ENCODE data around the gene PLCB4. TPM values are rescaled to one million over a fixed set of nuclear protein-coding genes. Genes with fewer than 3 reads are reported as not detected.

Gene PLCB4
- total RNA-seq, 2 experiments from 2014 or later: not detected

- Histone ChIP-seq H2AFZ (ENCODE audit: low read length) (no peak overlapping the region), H3K4me1 (ENCODE audit: insufficient read depth, low read length, poor library complexity, severe bottlenecking) (no peaks in the 10 kb centered on the region), H3K9me3 (ENCODE audit: low read length) (no peaks in the 10 kb centered on the region), H3K79me2 (ENCODE audit: insufficient read depth, low read depth, low read length) (no peaks in the 10 kb centered on the region), H3K4me2 (ENCODE audit: low read length) (no peak overlapping the region), H3K36me3 (ENCODE audit: insufficient read depth, low read length) (no peaks in the 10 kb centered on the region), H3K9me2 (ENCODE audit: insufficient read depth, low read length) (no peaks in the 10 kb centered on the region), H3K4me3 (ENCODE audit: low read depth, low read length, poor library complexity, severe bottlenecking) (no peak overlapping the region), H4K20me1 (ENCODE audit: insufficient read depth, low read length) (no peaks in the 10 kb centered on the region), H3K27ac (ENCODE audit: low read depth, low read length, poor library complexity, severe bottlenecking) (no peak overlapping the region)
- DNase-seq (ENCODE audit: low spot score): no peak
- no TSS peak for BruUV-seq (replicated peaks)
- no peak for TF ChIP-seq CTCF (conservative IDR thresholded peaks at IDR 0.05; ENCODE audit: low read length)
- CTCF ChIA-PET (ENCODE audit: unreplicated experiment): interaction anchor here (0.6 kb wide), 1 partner anchor 44 kb away, joined by 3 read pairs; no protein-coding TSS in a partner anchor
- intact Hi-C loops (cut with micrococcal nuclease; ENCODE audit: unreplicated experiment): no loop called here
- POLR2A ChIA-PET: interaction anchor here (0.7 to 0.9 kb wide), 2 partner anchors 34 to 85 kb away, joined by 3 read pairs; no protein-coding TSS in a partner anchor
These were observed 237.6 kb downstream of the PLCB4 start for GRCh38 chr20:9306521-9306920.

GRCh38 chr20:9308056-9308455 is 239.2 kb downstream of the PLCB4 start:
- BruUV-seq (replicated peaks): no TSS peak

GRCh38 chr20:9311132-9311531 is 242.2 kb downstream of the PLCB4 start:
- no peaks in the 10 kb centered on the region for H3K36me3 ChIP-seq (ENCODE audit: insufficient read depth, low read length)
- no peak for DNase-seq (ENCODE audit: low spot score)
- H3K9me2 ChIP-seq (ENCODE audit: insufficient read depth, low read length): no peaks in the 10 kb centered on the region
- no peak overlapping the region for H3K4me2 ChIP-seq (ENCODE audit: low read length)
- no TSS peak for BruUV-seq (replicated peaks)
- no peaks in the 10 kb centered on the region for H3K4me1 ChIP-seq (ENCODE audit: insufficient read depth, low read length, poor library complexity, severe bottlenecking)
- intact Hi-C loops (cut with micrococcal nuclease; ENCODE audit: unreplicated experiment): no loop called here
- CTCF ChIA-PET (ENCODE audit: unreplicated experiment): no interaction called here
- no peaks in the 10 kb centered on the region for H3K79me2 ChIP-seq (ENCODE audit: insufficient read depth, low read depth, low read length)
- H3K27ac ChIP-seq (ENCODE audit: low read depth, low read length, poor library complexity, severe bottlenecking): no peak overlapping the region
- POLR2A ChIA-PET: no interaction called here
- H3K4me3 ChIP-seq (ENCODE audit: low read depth, low read length, poor library complexity, severe bottlenecking): no peak overlapping the region
- H3K9me3 ChIP-seq (ENCODE audit: low read length): no peaks in the 10 kb centered on the region
- TF ChIP-seq EZH2phosphoT487 (IDR thresholded peaks at IDR 0.05; ENCODE audit: borderline replicate concordance, low read depth, low read length): no peak
- H4K20me1 ChIP-seq (ENCODE audit: insufficient read depth, low read length): no peaks in the 10 kb centered on the region
- no peak overlapping the region for H2AFZ ChIP-seq (ENCODE audit: low read length)

More at GRCh38 chr20:9308056-9308455, 239.2 kb downstream of the PLCB4 start:
- Histone ChIP-seq H3K4me3 (ENCODE audit: low read depth, low read length, poor library complexity, severe bottlenecking) (no peak overlapping the region), H3K4me2 (ENCODE audit: low read length) (no peak overlapping the region), H3K79me2 (ENCODE audit: insufficient read depth, low read depth, low read length) (no peaks in the 10 kb centered on the region), H3K36me3 (ENCODE audit: insufficient read depth, low read length) (no peaks in the 10 kb centered on the region), H3K4me1 (ENCODE audit: insufficient read depth, low read length, poor library complexity, severe bottlenecking) (no peaks in the 10 kb centered on the region), H3K9me3 (ENCODE audit: low read length) (no peaks in the 10 kb centered on the region), H3K27ac (ENCODE audit: low read depth, low read length, poor library complexity, severe bottlenecking) (no peak overlapping the region), H3K9me2 (ENCODE audit: insufficient read depth, low read length) (no peaks in the 10 kb centered on the region), H4K20me1 (ENCODE audit: insufficient read depth, low read length) (no peaks in the 10 kb centered on the region), H2AFZ (ENCODE audit: low read length) (no peak overlapping the region)
- TF ChIP-seq EZH2phosphoT487 (IDR thresholded peaks at IDR 0.05; ENCODE audit: borderline replicate concordance, low read depth, low read length) (no peak), CTCF (conservative IDR thresholded peaks at IDR 0.05; ENCODE audit: low read length) (no peak)
- ChIA-PET CTCF (ENCODE audit: unreplicated experiment) (no interaction called here), POLR2A (no interaction called here)
- intact Hi-C loops (cut with micrococcal nuclease; ENCODE audit: unreplicated experiment): no loop called here
- DNase-seq (ENCODE audit: low spot score): no peak

Data from OCI-LY7 (cell line).